Measurements from ENCODE around the gene FNBP1.

GRCh38 chr9:129841071-129841470 is 201.9 kb downstream of the FNBP1 start:
- TF ChIP-seq CTCF (IDR thresholded peaks at IDR 0.05) (no peak), POLR2A (IDR thresholded peaks at IDR 0.05) (no peak)

Data from lower leg skin (tissue), 3 donors.